GM12801 (cell line): Measurements from ENCODE around the gene UNCX.

ENCODE experiments used
- TF ChIP-seq, protein P1 (sequence below): IDR thresholded peaks from one replicate; pipeline ENCODE4 v1.5.1; 2011; ENCODE audit warnings: control low read depth; ENCODE audit not compliant: insufficient read length; ENCODE audit errors: extremely low read depth

UNCX gene

GRCh38 chr7:1210979-1211608 lies 21.6 kb upstream of the UNCX start:
- TF ChIP-seq, protein P1, sequence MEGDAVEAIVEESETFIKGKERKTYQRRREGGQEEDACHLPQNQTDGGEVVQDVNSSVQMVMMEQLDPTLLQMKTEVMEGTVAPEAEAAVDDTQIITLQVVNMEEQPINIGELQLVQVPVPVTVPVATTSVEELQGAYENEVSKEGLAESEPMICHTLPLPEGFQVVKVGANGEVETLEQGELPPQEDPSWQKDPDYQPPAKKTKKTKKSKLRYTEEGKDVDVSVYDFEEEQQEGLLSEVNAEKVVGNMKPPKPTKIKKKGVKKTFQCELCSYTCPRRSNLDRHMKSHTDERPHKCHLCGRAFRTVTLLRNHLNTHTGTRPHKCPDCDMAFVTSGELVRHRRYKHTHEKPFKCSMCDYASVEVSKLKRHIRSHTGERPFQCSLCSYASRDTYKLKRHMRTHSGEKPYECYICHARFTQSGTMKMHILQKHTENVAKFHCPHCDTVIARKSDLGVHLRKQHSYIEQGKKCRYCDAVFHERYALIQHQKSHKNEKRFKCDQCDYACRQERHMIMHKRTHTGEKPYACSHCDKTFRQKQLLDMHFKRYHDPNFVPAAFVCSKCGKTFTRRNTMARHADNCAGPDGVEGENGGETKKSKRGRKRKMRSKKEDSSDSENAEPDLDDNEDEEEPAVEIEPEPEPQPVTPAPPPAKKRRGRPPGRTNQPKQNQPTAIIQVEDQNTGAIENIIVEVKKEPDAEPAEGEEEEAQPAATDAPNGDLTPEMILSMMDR = no peak

DNA sequence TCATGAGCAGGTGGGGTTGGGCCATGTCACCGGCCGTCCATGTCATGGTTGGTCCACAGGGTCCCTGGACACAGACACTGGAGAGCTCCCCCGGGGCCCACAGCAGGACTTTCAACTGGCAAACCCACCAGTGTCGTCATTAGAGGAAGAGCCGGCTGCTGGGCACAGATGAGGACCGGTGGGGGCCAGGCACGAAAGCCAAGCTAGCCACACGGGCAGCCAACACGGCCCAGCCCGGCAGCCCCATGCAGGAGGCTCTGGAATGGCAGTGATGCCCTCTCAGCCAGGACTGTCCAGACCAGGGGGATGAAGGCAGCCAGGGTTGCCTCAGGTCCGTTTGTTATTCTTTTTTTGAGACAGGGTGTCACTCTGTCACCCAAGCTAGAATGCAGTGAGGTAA lies 21.1 kb upstream of the UNCX start:
- TF ChIP-seq, protein P1 = no peak

DNA sequence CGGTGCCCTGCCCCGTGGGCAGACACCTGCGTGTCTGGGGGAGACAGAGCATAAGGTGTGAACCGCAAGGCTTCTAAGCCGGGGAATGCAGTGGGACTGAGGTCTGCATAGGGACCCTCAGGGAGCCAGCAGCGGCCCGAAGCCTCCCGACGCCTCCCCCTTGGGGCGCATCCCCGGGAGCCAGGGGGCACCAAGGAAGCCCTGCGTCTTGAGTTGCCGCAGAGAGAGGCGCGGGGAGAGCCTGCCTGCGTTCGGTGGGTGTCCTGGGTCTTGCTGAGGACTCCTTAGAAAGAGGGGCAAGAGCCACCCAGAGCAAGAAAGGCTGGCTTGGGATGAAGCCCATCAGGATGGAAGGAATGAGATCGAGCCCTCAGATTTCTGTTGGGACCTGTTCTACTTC lies 18.2 kb upstream of the UNCX start:
- TF ChIP-seq, protein P1 = no peak

DNA sequence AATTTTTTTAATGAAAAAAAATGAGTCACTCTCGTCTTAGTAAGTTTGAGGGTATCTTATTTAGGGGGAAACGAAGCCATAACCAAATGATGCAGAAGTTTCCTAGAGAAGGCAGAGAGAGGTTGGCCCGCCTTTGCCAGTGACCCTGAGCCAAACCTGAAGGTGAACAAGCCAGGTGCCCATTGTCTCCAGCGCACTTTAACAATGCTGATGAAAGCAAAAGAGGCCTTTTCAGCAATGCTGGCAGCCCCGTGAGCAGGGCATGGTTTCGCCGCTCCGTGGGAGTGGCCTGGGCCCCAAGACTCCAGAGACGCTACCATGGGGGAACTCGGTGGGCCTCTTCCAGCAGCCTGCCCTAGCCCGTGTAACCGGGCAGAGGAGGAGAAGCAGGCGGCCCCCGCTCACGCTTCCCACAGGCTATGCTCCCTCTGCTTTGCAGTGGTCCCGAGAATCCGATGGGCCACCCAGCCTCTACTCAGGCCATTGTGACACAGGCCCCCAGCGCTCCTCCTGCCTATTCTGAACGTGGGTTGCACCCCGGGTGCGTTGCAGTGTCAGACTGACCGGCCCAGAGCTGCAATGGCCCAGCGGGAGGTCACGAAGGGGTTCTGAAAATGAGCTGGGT lies 14.0 kb upstream of the UNCX start:
- TF ChIP-seq, protein P1 = no peak

- TF ChIP-seq, protein P1 = no peak
These were observed 13.2 kb upstream of the UNCX start for GRCh38 chr7:1219498-1219897.

GRCh38 chr7:1220000-1220726 lies 12.5 kb upstream of the UNCX start:
- TF ChIP-seq, protein P1 = no peak

GRCh38 chr7:1220977-1221745 lies 11.5 kb upstream of the UNCX start:
- TF ChIP-seq, protein P1 = no peak
